H9 (cell line): ENCODE results near the gene CCNF. TPM values are rescaled to one million over a fixed set of nuclear protein-coding genes. Genes with fewer than 3 reads are reported as not detected.
A peak's percentile ranks its signal among the peaks of the same experiment; 100 is the strongest.

Experiments
- DNase-seq: peaks from one replicate; pipeline ENCODE4 v3.0.0-alpha.2; 2017
- H2AFZ ChIP-seq: one replicate; pipeline ENCODE4 v1.6.1; 2013; ENCODE audit warnings: mild to moderate bottlenecking, low read length, control low read depth, moderate library complexity
- H2AK5ac ChIP-seq: 2 replicates; pipeline ENCODE4 v1.6.1; 2013; ENCODE audit warnings: low read length, control low read depth, mixed read lengths; ENCODE audit not compliant: insufficient read length
- H2BK120ac ChIP-seq: one replicate; pipeline ENCODE4 v1.6.1; 2013; ENCODE audit warnings: low read depth, mild to moderate bottlenecking, low read length, control low read depth, inconsistent platforms; ENCODE audit not compliant: poor library complexity, severe bottlenecking
- H2BK12ac ChIP-seq: 2 replicates; pipeline ENCODE4 v1.6.1; 2013; ENCODE audit warnings: low read length, control low read depth, mixed read lengths, low read depth; ENCODE audit not compliant: insufficient read length
- H2BK15ac ChIP-seq: 2 replicates; pipeline ENCODE4 v1.6.1; 2013; ENCODE audit warnings: low read depth, low read length, control low read depth
- H2BK20ac ChIP-seq: one replicate; pipeline ENCODE4 v1.6.1; 2013; ENCODE audit warnings: low read depth, mild to moderate bottlenecking, low read length, control low read depth, inconsistent platforms; ENCODE audit not compliant: poor library complexity, severe bottlenecking
- H2BK5ac ChIP-seq: 2 replicates; pipeline ENCODE4 v1.6.1; 2013; ENCODE audit warnings: low read length, control low read depth, mixed read lengths; ENCODE audit not compliant: insufficient read length
- H3K14ac ChIP-seq: 2 replicates; pipeline ENCODE4 v1.6.1; 2013; ENCODE audit warnings: low read length, control low read depth; ENCODE audit not compliant: insufficient read depth
- H3K18ac ChIP-seq: 2 replicates; pipeline ENCODE4 v1.6.1; 2013; ENCODE audit warnings: low read depth, mild to moderate bottlenecking, mixed read lengths, low read length, control low read depth; ENCODE audit not compliant: insufficient read length
- H3K23ac ChIP-seq: 2 replicates; pipeline ENCODE4 v1.6.1; 2013; ENCODE audit warnings: low read length, control low read depth, mixed read lengths, low read depth; ENCODE audit not compliant: insufficient read length
- H3K23me2 ChIP-seq: 2 replicates; pipeline ENCODE4 v1.6.1; 2013; ENCODE audit warnings: low read depth, mild to moderate bottlenecking, mixed read lengths, low read length, control low read depth; ENCODE audit not compliant: insufficient read length, poor library complexity, severe bottlenecking
- H3K27ac ChIP-seq: 2 replicates; pipeline ENCODE4 v1.5.1; 2013; ENCODE audit warnings: low read length, control low read depth, mixed read lengths, low read depth; ENCODE audit not compliant: insufficient read length
- H3K27me3 ChIP-seq: 2 replicates; pipeline ENCODE4 v1.6.1; 2013; ENCODE audit warnings: low read length, control low read depth, inconsistent platforms; ENCODE audit not compliant: insufficient read depth
- H3K4ac ChIP-seq: 2 replicates; pipeline ENCODE4 v1.6.1; 2013; ENCODE audit warnings: low read depth, mild to moderate bottlenecking, control low read depth, inconsistent platforms, low read length, moderate library complexity
- H3K4me1 ChIP-seq: 2 replicates; pipeline ENCODE4 v1.6.1; 2013; ENCODE audit warnings: low read length, control low read depth, inconsistent platforms; ENCODE audit not compliant: insufficient read depth
- H3K4me2 ChIP-seq: 2 replicates; pipeline ENCODE4 v1.6.1; 2013; ENCODE audit warnings: low read length, control low read depth, mixed read lengths; ENCODE audit not compliant: insufficient read length, insufficient read depth
- H3K56ac ChIP-seq: 2 replicates; pipeline ENCODE4 v1.6.1; 2013; ENCODE audit warnings: low read depth, mild to moderate bottlenecking, mixed read lengths, low read length, control low read depth; ENCODE audit not compliant: insufficient read length
- H3K79me1 ChIP-seq: 2 replicates; pipeline ENCODE4 v1.6.1; 2013; ENCODE audit warnings: low read depth, mild to moderate bottlenecking, moderate library complexity, low read length, control low read depth, inconsistent platforms; ENCODE audit not compliant: insufficient read depth, poor library complexity, severe bottlenecking
- H3K79me2 ChIP-seq: 2 replicates; pipeline ENCODE4 v1.6.1; 2013; ENCODE audit warnings: low read length, control low read depth, inconsistent platforms; ENCODE audit not compliant: insufficient read depth
- H3K9ac ChIP-seq: 2 replicates; pipeline ENCODE4 v1.6.1; 2013; ENCODE audit warnings: low read length, control low read depth, mixed read lengths; ENCODE audit not compliant: insufficient read length; ENCODE audit errors: extremely low read depth
- H3K9me3 ChIP-seq: one replicate; pipeline ENCODE4 v1.6.1; 2013; ENCODE audit warnings: low read depth, low read length, inconsistent platforms; ENCODE audit not compliant: control insufficient read depth
- H3T11ph ChIP-seq: one replicate; pipeline ENCODE4 v1.6.1; 2013; ENCODE audit warnings: mild to moderate bottlenecking, low read length, control low read depth, inconsistent platforms
- H4K20me1 ChIP-seq: one replicate; pipeline ENCODE4 v1.6.1; 2013; ENCODE audit not compliant: control insufficient read depth, insufficient read length, insufficient read depth
- H4K5ac ChIP-seq: 2 replicates; pipeline ENCODE4 v1.6.1; 2013; ENCODE audit warnings: low read depth, mild to moderate bottlenecking, mixed read lengths, low read length, control low read depth; ENCODE audit not compliant: insufficient read length
- H4K8ac ChIP-seq: replicated peaks from 2 replicates; pipeline ENCODE4 v1.6.1; 2013; ENCODE audit warnings: low read length, control low read depth, mixed read lengths, low read depth; ENCODE audit not compliant: insufficient read length
- H4K91ac ChIP-seq: 2 replicates; pipeline ENCODE4 v1.6.1; 2013; ENCODE audit warnings: low read depth, mild to moderate bottlenecking, moderate library complexity, mixed read lengths, low read length, control low read depth; ENCODE audit not compliant: insufficient read length
- H3K27ac Mint-ChIP-seq, 3 experiments: 2 replicates in 2 of 3; 3 replicates in 1 of 3; pipeline ENCODE4 v1.8.0; 2020 to 2021; ENCODE audit warnings: mixed read lengths in 3 of 3, mild to moderate bottlenecking in 1 of 3, moderate library complexity in 1 of 3
- H3K27me3 Mint-ChIP-seq: 2 replicates; pipeline ENCODE4 v1.8.0; 2021; ENCODE audit warnings: low read depth, mild to moderate bottlenecking, moderate library complexity, mixed read lengths
- H3K36me3 Mint-ChIP-seq, 3 experiments: 2 replicates in 2 of 3; 3 replicates in 1 of 3; pipeline ENCODE4 v1.8.0; 2020 to 2021; ENCODE audit warnings: low read depth in 3 of 3, mixed read lengths in 3 of 3; ENCODE audit not compliant: insufficient read depth in 1 of 3
- H3K4me1 Mint-ChIP-seq, 2 experiments: 2 replicates each; pipeline ENCODE4 v1.8.0; 2020; ENCODE audit warnings: mixed read lengths in 2 of 2
- H3K4me3 Mint-ChIP-seq, 2 experiments: 2 replicates in 1 of 2; 3 replicates in 1 of 2; pipeline ENCODE4 v1.8.0; 2020 to 2021; ENCODE audit warnings: mild to moderate bottlenecking in 2 of 2, mixed read lengths in 2 of 2, moderate library complexity in 1 of 2
- H3K9me3 Mint-ChIP-seq, 2 experiments: 2 replicates in 1 of 2; 3 replicates in 1 of 2; pipeline ENCODE4 v1.8.0; 2020; ENCODE audit warnings: mild to moderate bottlenecking in 2 of 2, mixed read lengths in 2 of 2, moderate library complexity in 1 of 2
- WGBS: extraction: QIAGEN DNeasy Blood & Tissue Kit; methylation state at CpG from one replicate; pipeline ENCODE4 v1.1.7; 2013; ENCODE audit warnings: missing lambda C conversion rate, low lambda C conversion rate, mixed read lengths; ENCODE audit not compliant: insufficient read length; ENCODE audit errors: extremely low coverage; 5-methylcytosine and 5-hydroxymethylcytosine counted together
- total RNA-seq: library from RNA; stranded (reverse); gene quantifications from 2 replicates; pipeline ENCODE4 v1.2.1, GENCODE V29; 2021
- TF ChIP-seq, protein P1 (sequence below): fragments of 200-600 bp; sonication (generic); conservative IDR thresholded peaks from 3 replicates; pipeline ENCODE4 v1.8.0; 2021; ENCODE audit warnings: antibody characterized with exemption, mild to moderate bottlenecking

The CCNF gene
- total RNA-seq, 1 experiment from 2014 or later, result 61.6 TPM

DNA sequence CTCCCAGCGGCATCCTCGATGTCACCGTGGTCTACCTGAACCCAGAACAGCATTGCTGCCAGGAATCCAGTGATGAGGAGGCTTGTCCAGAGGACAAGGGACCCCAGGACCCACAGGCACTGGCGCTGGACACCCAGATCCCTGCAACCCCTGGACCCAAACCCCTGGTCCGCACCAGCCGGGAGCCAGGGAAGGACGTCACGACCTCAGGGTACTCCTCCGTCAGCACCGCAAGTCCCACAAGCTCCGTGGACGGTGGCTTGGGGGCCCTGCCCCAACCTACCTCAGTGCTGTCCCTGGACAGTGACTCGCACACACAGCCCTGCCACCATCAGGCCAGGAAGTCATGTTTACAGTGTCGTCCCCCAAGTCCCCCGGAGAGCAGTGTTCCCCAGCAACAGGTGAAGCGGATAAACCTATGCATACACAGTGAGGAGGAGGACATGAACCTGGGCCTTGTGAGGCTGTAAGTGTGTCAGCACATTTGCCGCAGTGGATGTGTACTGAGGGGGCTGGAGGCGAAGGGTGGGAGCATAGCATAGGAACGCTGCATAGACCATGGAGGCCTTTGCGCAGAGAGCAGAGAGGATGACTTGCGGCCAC, 27.4 kb downstream of the CCNF start:
- Histone ChIP-seq H4K5ac (no peak overlapping the region), H3K9me3 (no peaks in the 10 kb centered on the region), H3K27me3 (no peaks in the 10 kb centered on the region), H3K14ac (no peak overlapping the region), H2AK5ac (no peak overlapping the region), H3K27ac (no peak overlapping the region), H4K91ac (no peak overlapping the region), H2BK20ac (no peak overlapping the region), H3K4ac (no peak overlapping the region), H3K18ac (no peak overlapping the region), H4K8ac (no peak overlapping the region), H4K20me1 (no peaks in the 10 kb centered on the region), H2BK5ac (no peak overlapping the region), H3T11ph (no peak overlapping the region), H2BK120ac (no peak overlapping the region), H3K56ac (no peak overlapping the region), H3K79me2 (0 out of 2 replicates have a peak, but pooled peaks cover 2% of the 10 kb centered on the region), H3K4me2 (no peak overlapping the region), H2AFZ (no peak overlapping the region), H3K4me1 (peaks cover 2% of the 10 kb centered on the region; the same call in 1 of the 2 replicates), H3K79me1 (peaks cover 7% of the 10 kb centered on the region), H2BK15ac (no peak overlapping the region), H3K23me2 (peaks cover 11% of the 10 kb centered on the region), H3K9ac (no peak overlapping the region), H3K23ac (no peak overlapping the region), H2BK12ac (no peak overlapping the region)
- H3K4me3 Mint-ChIP-seq, result no peak overlapping the region
- peaks cover 9 to 20% of the 10 kb centered on the region in 2 experiments for H3K4me1 Mint-ChIP-seq
- no CpG with 5 or more reads among the region's 21 CpGs for WGBS
- H3K36me3 Mint-ChIP-seq, result peaks cover 31 to 66% (median 60%) of the 10 kb centered on the region in 3 experiments
- no peak for DNase-seq
- no peaks in the 10 kb centered on the region for H3K27me3 Mint-ChIP-seq
- TF ChIP-seq, protein P1, sequence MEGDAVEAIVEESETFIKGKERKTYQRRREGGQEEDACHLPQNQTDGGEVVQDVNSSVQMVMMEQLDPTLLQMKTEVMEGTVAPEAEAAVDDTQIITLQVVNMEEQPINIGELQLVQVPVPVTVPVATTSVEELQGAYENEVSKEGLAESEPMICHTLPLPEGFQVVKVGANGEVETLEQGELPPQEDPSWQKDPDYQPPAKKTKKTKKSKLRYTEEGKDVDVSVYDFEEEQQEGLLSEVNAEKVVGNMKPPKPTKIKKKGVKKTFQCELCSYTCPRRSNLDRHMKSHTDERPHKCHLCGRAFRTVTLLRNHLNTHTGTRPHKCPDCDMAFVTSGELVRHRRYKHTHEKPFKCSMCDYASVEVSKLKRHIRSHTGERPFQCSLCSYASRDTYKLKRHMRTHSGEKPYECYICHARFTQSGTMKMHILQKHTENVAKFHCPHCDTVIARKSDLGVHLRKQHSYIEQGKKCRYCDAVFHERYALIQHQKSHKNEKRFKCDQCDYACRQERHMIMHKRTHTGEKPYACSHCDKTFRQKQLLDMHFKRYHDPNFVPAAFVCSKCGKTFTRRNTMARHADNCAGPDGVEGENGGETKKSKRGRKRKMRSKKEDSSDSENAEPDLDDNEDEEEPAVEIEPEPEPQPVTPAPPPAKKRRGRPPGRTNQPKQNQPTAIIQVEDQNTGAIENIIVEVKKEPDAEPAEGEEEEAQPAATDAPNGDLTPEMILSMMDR, result no peak
- no peaks in the 10 kb centered on the region for H3K9me3 Mint-ChIP-seq
- peak overlapping the region in 1 of 3 experiments; percentile 53; a peak in 4 of 7 replicates for H3K27ac Mint-ChIP-seq
